ENCODE measurements around the gene CAMK1D. TPM values are rescaled to one million over a fixed set of nuclear protein-coding genes. Genes with fewer than 3 reads are reported as not detected.
A peak's percentile ranks its signal among the peaks of the same experiment; 100 is the strongest.
"Not testable (repeated sequence)": the region's sequence is repeated elsewhere in the genome, so short reads cannot be mapped to it uniquely, and the experiment has no call there.

Gene CAMK1D
- total and polyA plus RNA-seq, 3 donors from 2014 or later: 10.0 to 14.5 (median 14.0) TPM

GRCh38 chr10:12711350-12711708 lies 362.0 kb downstream of the CAMK1D start:
- Histone ChIP-seq H3K9me3 (no peaks in the 10 kb centered on the region), H3K4me1 (peaks cover 50% of the 10 kb centered on the region), H3K27me3 (no peaks in the 10 kb centered on the region), H3K4me3 (no peak overlapping the region), H3K27ac (no peak overlapping the region), H3K36me3 (ENCODE audit: low read depth, missing control alignments) (no peaks in the 10 kb centered on the region)
- 68 to 77% methylated on average over 6 of the region's 6 CpGs for WGBS, 2 donors
- TF ChIP-seq CTCF (IDR thresholded peaks at IDR 0.05) (no peak), POLR2A (IDR thresholded peaks at IDR 0.05) (no peak)
- DNase-seq: no peak
- intact Hi-C loops (cut with DNase I; ENCODE audit: low total_unique reads): loop anchor here (5.0 to 10.0 kb wide), 2 partner anchors 363 to 449 kb away; no protein-coding TSS in a partner anchor

- H3K27ac ChIP-seq: no peak overlapping the region
- no peaks in the 10 kb centered on the region for H3K27me3 ChIP-seq
- H3K36me3 ChIP-seq (ENCODE audit: low read depth, missing control alignments): no peaks in the 10 kb centered on the region
- DNase-seq: no peak
- intact Hi-C loops (cut with DNase I; ENCODE audit: low total_unique reads): loop anchor here (5.0 to 10.0 kb wide), 2 partner anchors 362 to 450 kb away; no protein-coding TSS in a partner anchor
- TF ChIP-seq POLR2A (IDR thresholded peaks at IDR 0.05) (no peak), CTCF (IDR thresholded peaks at IDR 0.05) (no peak)
- H3K9me3 ChIP-seq: no peaks in the 10 kb centered on the region
- peaks cover 39% of the 10 kb centered on the region for H3K4me1 ChIP-seq
- H3K4me3 ChIP-seq: no peak overlapping the region
- 93 to 95% methylated on average over 11 of the region's 11 CpGs for WGBS, 2 donors
These were observed 363.1 kb downstream of the CAMK1D start for GRCh38 chr10:12712293-12712983.

GRCh38 chr10:12712984-12713316 lies 363.6 kb downstream of the CAMK1D start:
- H3K36me3 ChIP-seq (ENCODE audit: low read depth, missing control alignments); DNase-seq; H3K27me3 ChIP-seq; H3K27ac ChIP-seq; H3K9me3 ChIP-seq; H3K4me3 ChIP-seq: not testable (repeated sequence)
- intact Hi-C loops (cut with DNase I; ENCODE audit: low total_unique reads): loop anchor here (5.0 to 10.0 kb wide), 2 partner anchors 362 to 451 kb away; no protein-coding TSS in a partner anchor
- WGBS, 2 donors: 94 to 97% methylated on average over 6 of the region's 6 CpGs
- H3K4me1 ChIP-seq: peaks cover 34% of the 10 kb centered on the region

GRCh38 chr10:12716042-12716441 lies 366.7 kb downstream of the CAMK1D start:
- 92 to 96% methylated on average over 9 of the region's 9 CpGs for WGBS, 2 donors
- Histone ChIP-seq H3K36me3 (ENCODE audit: low read depth, missing control alignments) (no peaks in the 10 kb centered on the region), H3K27ac (no peak overlapping the region), H3K9me3 (no peaks in the 10 kb centered on the region), H3K27me3 (no peaks in the 10 kb centered on the region), H3K4me3 (no peak overlapping the region), H3K4me1 (peaks cover 3% of the 10 kb centered on the region)
- DNase-seq: no peak
- TF ChIP-seq CTCF (IDR thresholded peaks at IDR 0.05) (no peak), POLR2A (IDR thresholded peaks at IDR 0.05) (no peak)
- intact Hi-C loops (cut with DNase I; ENCODE audit: low total_unique reads): loop anchor here (10.0 kb wide), 1 partner anchor 359 kb away; no protein-coding TSS in a partner anchor

GRCh38 chr10:12717981-12718707 lies 368.8 kb downstream of the CAMK1D start:
- DNase-seq: no peak
- intact Hi-C loops (cut with DNase I; ENCODE audit: low total_unique reads): loop anchor here (10.0 kb wide), 1 partner anchor 357 kb away; no protein-coding TSS in a partner anchor
- H3K27me3 ChIP-seq: no peaks in the 10 kb centered on the region
- TF ChIP-seq CTCF (IDR thresholded peaks at IDR 0.05): peak in 1 of 3 experiments; percentile 35
- TF ChIP-seq POLR2A (IDR thresholded peaks at IDR 0.05): no peak
- H3K4me1 ChIP-seq: no peaks in the 10 kb centered on the region
- H3K27ac ChIP-seq: no peak overlapping the region
- no peaks in the 10 kb centered on the region for H3K9me3 ChIP-seq
- WGBS, 2 donors: 85 to 86% methylated on average over 12 of the region's 12 CpGs
- no peak overlapping the region for H3K4me3 ChIP-seq
- no peaks in the 10 kb centered on the region for H3K36me3 ChIP-seq (ENCODE audit: low read depth, missing control alignments)

All from testis (tissue), 3 donors.